ENCODE measurements around the gene CD276.

- TF ChIP-seq EZH2 (IDR thresholded peaks at IDR 0.05; ENCODE audit: insufficient read depth, poor library complexity, severe bottlenecking) = no peak
- TF ChIP-seq EZH2phosphoT487 (IDR thresholded peaks at IDR 0.05; ENCODE audit: insufficient read depth, low read depth) = no peak
These were observed 38.2 kb downstream of the CD276 start for GRCh38 chr15:73722425-73722824.
